Muscle of leg (tissue), 11 donors: Measurements from ENCODE around the gene AGAP3. TPM values are rescaled to one million over a fixed set of nuclear protein-coding genes. Genes with fewer than 3 reads are reported as not detected.
A peak's percentile ranks its signal among the peaks of the same experiment; 100 is the strongest.

Experiments used
- DNase-seq: peaks from one replicate; pipeline ENCODE4 v3.0.0; 2013
- H3K27ac ChIP-seq: one replicate; pipeline ENCODE4 v1.5.1; 2013; ENCODE audit warnings: mild to moderate bottlenecking, low read length, control low read depth
- H3K27me3 ChIP-seq: one replicate; pipeline ENCODE4 v1.6.1; 2013; ENCODE audit warnings: low read length; ENCODE audit not compliant: control insufficient read depth, insufficient read depth
- H3K36me3 ChIP-seq: one replicate; pipeline ENCODE4 v1.6.1; 2013; ENCODE audit warnings: low read length; ENCODE audit not compliant: control insufficient read depth, insufficient read depth
- H3K4me1 ChIP-seq: one replicate; pipeline ENCODE4 v1.6.1; 2013; ENCODE audit warnings: low read length; ENCODE audit not compliant: control insufficient read depth, insufficient read depth
- H3K4me3 ChIP-seq: one replicate; pipeline ENCODE4 v1.5.1; 2013; ENCODE audit warnings: low read length, control low read depth
- H3K9me3 ChIP-seq: replicated peaks from 2 replicates; pipeline ENCODE4 v1.6.1; 2013; ENCODE audit warnings: low read depth, low read length; ENCODE audit not compliant: control insufficient read depth
- WGBS: methylation state at CpG from one replicate; pipeline ENCODE4 v1.1.5; 2013; ENCODE audit warnings: missing lambda C conversion rate; ENCODE audit not compliant: insufficient coverage; 5-methylcytosine and 5-hydroxymethylcytosine counted together
- polyA plus RNA-seq, 8 donors: library from polyadenylated mRNA; unstranded; fragments of 120-200 nt; gene quantifications; one replicate each; pipeline versions ENCODE4 v1.2.1 to v1.2.3, GENCODE V29; 2013; ENCODE audit warnings: inconsistent platforms in 1 of 8, low replicate concordance in 1 of 8; ENCODE audit not compliant: insufficient read length in 8 of 8, insufficient read depth in 1 of 8
- total RNA-seq: library from RNA; stranded (reverse); fragments of 120-200 nt; gene quantifications from one replicate; pipeline ENCODE4 v1.2.4, GENCODE V29; 2013

Gene AGAP3
- total and polyA plus RNA-seq, 9 donors, result 37.0 to 95.4 (median 74.6) TPM

DNA sequence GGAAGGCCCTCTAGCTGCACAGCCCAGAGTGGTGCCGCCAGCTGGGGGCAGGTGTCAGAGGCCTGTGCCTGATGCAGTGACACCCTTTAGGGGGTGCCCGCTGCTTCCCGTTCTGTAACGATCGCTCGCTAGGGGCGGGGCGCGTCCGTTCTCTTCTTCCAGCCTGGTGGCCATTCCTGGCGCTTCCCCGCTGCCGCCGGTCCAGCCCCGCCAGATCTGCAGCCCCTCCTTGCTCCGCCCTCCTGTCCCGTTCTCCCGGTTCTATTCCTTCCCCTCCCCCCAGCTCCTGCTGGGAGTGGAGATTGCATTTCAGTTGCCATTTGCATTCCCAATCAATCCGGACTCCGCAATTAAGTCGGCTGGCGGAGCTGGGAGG lies 39.2 kb downstream of the AGAP3 start:
- peaks cover 73% of the 10 kb centered on the region for H3K36me3 ChIP-seq
- DNase-seq, result peak; percentile 64
- H3K27me3 ChIP-seq, result no peaks in the 10 kb centered on the region
- peak overlapping the region; percentile 42 for H3K27ac ChIP-seq
- peak overlapping the region; percentile 47 for H3K4me3 ChIP-seq
- peaks cover 59% of the 10 kb centered on the region for H3K4me1 ChIP-seq
- WGBS, result 11% methylated on average over 22 of the region's 22 CpGs
- no peaks in the 10 kb centered on the region for H3K9me3 ChIP-seq

DNA sequence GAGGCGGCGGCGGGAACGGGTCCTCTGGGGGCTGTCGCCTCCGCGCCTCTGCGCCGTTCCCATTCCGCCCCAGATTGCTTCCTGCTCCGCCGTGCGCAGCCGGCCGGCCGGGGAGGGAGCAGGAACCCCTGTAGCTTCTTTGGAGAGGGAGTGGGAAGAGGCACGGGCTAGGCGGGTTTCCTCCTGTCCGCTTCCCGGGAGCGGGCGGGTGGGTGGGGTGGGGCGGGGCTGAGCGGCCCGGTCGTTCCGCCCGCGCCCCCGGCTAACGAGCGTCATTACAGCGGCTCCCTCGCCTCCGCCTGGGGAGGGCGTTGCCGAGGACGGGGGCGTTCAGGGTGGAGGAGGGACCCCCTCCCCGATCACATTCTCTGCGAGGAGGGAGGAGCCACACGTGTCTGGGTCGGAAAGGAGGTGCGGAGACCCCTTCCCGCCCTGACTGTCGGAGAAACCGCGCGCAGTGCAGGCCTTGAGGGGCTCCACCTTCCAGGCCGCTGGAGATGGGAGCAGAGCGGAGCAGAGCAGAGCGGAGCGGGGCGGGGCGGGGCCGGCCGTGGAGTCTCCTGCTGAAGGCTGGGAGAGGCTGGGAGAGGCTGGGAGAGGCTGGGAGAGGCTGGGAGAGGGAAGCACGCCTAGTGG lies 39.7 kb downstream of the AGAP3 start:
- Histone ChIP-seq H3K27me3 (no peaks in the 10 kb centered on the region), H3K27ac (peak overlapping the region; percentile 59)

DNA sequence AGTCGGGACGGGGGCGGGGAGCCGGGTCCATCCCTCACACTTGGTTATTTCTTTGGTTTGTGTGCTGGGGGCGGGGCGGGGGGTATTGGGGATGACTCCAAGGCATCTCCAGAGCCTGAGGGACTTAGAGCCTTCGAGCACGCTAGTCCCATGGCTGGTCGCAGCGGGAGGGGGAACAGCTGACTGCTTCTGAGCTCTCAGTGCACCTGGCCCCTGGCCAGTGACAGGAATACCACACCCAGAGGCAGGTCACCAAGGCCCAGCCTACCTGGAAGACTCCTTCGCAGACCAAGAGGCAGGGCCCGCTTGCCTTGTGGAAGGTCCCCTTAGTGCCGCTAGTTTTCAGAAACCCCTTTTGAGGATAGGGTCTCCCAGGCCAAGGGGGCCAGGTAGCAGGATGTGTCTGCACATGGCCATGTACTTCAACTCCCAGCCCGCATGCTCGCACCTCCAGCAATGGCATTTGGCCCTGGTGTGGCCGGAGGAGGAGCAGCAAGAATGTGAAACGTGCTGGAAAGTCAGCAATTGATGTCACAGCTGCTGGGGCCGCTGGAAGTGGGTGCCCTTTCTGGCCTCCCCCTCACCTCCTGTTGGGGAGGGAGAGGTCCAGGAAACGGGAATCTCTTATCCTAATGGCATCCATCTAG lies 40.3 kb downstream of the AGAP3 start:
- H3K4me1 ChIP-seq, result peaks cover 70% of the 10 kb centered on the region
- WGBS, result 35% methylated on average over 5 of the region's 19 CpGs
- DNase-seq, result no peak

More for the DNA sequence above, 39.7 kb downstream of the AGAP3 start:
- H3K4me1 ChIP-seq, result peaks cover 64% of the 10 kb centered on the region
- WGBS, result 10% methylated on average over 30 of the region's 58 CpGs
- H3K4me3 ChIP-seq, result peak overlapping the region; percentile 47
- H3K36me3 ChIP-seq, result peaks cover 73% of the 10 kb centered on the region
- H3K9me3 ChIP-seq, result no peaks in the 10 kb centered on the region
- DNase-seq, result peak; percentile 57

DNA sequence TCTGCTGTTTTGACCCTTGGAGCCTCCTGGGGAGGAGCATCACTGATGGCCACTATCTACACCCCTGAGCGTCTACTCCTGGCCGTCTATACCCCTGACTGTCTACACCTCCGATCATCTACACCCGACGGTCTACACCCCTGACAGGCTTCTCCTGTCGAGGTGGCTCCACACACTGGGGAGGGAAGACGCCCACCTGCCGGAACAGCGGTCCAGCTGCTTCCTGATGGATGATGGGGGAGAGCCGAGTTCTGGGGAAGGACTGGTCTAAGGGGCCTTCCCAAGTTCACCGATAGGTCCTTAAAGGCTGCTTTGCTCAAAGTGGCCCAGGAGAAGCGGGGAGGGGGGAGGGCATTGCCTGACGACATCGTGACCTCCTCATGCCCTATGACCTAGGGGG lies 41.9 kb downstream of the AGAP3 start:
- Histone ChIP-seq H3K36me3 (peaks cover 74% of the 10 kb centered on the region), H3K27me3 (no peaks in the 10 kb centered on the region), H3K27ac (no peak overlapping the region), H3K4me1 (peaks cover 86% of the 10 kb centered on the region), H3K4me3 (no peak overlapping the region), H3K9me3 (no peaks in the 10 kb centered on the region)
- no peak for DNase-seq
- WGBS, result no CpG with 5 or more reads among the region's 14 CpGs

More for the DNA sequence above, 40.3 kb downstream of the AGAP3 start:
- no peak overlapping the region for H3K27ac ChIP-seq
- no peaks in the 10 kb centered on the region for H3K27me3 ChIP-seq
- no peaks in the 10 kb centered on the region for H3K9me3 ChIP-seq
- H3K36me3 ChIP-seq, result peaks cover 72% of the 10 kb centered on the region
- H3K4me3 ChIP-seq, result no peak overlapping the region

DNA sequence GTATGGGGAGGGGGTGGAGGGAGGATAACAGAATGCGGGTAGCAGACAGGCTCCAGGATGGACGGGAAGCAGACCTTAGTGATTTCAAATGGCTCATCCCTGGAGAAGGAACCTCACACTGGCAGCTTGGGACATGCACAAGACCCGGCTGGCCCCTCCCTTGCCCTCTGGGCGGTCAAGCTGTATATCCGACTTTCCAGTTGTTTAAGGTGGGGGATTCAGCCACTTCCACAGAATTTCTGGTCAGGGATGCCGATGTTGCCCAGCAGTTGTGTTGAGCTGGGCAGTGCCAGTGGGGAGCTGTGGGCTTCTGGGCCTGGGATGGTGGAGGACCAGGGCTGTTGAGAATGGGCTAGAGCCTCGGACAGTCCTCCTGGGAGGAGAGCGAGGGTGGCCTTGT lies 42.4 kb downstream of the AGAP3 start:
- Histone ChIP-seq H3K27ac (no peak overlapping the region), H3K27me3 (no peaks in the 10 kb centered on the region), H3K36me3 (peaks cover 72% of the 10 kb centered on the region), H3K4me3 (no peak overlapping the region), H3K9me3 (no peaks in the 10 kb centered on the region), H3K4me1 (peaks cover 86% of the 10 kb centered on the region)
- WGBS, result 65% methylated on average over 3 of the region's 8 CpGs
- DNase-seq, result no peak

DNA sequence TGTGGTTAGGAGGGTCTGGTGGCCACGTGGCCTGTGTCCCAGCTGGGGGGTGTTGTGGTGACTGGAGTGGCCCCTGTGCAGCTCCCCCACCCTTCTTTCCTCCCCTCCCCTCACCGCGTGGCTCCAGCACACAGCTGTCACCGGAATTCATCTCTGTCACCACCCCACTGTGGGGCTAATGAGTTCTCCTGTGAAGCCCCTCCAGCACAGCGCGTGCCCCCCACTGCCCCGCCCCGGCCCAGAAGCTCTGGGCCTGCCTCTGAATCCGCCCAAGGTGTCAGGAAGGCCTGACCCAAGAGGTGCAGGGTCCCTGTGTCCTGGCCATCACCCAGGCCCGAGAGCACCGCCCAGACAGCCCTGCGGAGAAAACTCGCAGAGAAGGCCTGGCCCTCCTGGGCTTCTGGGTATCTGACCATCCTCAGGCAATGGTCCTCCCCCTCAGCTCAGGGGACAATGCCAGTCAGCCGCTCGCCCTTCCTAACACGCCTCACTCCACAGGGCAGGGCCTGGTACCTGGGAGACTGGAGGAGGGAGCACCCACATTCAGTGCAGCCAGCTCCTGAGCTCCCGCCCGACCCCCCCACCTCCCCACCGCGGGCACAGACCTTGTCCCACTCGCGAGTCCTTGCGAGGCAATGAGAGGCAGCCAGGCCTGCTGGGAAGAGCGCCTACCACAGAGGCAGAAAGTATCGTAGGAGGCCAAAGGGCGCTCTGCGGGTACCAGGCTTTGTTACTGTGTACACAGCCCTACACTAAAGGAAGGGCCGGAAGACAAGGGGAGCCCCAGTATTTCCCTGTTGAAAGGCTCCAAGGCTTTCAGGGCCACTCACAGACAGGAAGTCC lies 43.1 kb downstream of the AGAP3 start:
- Histone ChIP-seq H3K4me1 (peaks cover 86% of the 10 kb centered on the region), H3K27me3 (no peaks in the 10 kb centered on the region), H3K27ac (no peak overlapping the region), H3K4me3 (no peak overlapping the region), H3K36me3 (peaks cover 73% of the 10 kb centered on the region), H3K9me3 (no peaks in the 10 kb centered on the region)
- DNase-seq, result no peak
- 88% methylated on average over 26 of the region's 28 CpGs for WGBS

DNA sequence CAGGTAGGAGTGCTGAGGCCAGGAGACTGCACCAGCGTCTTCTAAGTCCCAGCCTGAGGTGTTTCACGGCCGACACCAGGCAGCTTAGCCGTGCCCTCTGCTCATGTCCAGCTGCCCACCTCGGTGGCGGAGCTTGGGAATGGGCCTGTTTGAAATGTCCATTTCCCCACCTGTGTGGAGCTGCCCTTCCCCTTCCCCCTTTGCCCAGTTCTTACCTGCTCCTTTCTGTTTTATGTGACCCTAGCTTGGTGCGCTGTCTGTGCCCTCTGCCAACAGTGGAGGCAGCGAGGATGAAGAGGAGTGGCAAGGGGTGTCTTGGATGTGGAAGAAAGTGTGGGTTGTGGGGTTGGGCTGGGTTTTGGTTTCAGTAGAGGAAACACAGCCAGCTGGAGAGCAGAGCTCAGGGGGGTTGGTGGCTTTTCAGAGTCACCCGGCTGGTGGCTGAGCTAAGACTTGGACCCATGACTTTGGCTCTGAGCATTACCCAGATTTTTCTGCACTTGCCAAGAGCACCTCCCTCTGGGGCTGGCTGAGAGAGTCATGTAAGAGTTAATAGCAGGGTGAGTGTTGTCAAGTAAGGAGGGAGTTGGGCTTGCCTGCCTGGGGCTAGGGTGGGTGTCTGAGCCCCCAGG lies 43.8 kb downstream of the AGAP3 start:
- H3K36me3 ChIP-seq, result peaks cover 73% of the 10 kb centered on the region
- H3K27ac ChIP-seq, result peak overlapping the region; percentile 20
- H3K4me3 ChIP-seq, result no peak overlapping the region
- no peak for DNase-seq
- WGBS, result 89% methylated on average over 7 of the region's 9 CpGs
- no peaks in the 10 kb centered on the region for H3K9me3 ChIP-seq
- H3K27me3 ChIP-seq, result no peaks in the 10 kb centered on the region
- H3K4me1 ChIP-seq, result peaks cover 84% of the 10 kb centered on the region

DNA sequence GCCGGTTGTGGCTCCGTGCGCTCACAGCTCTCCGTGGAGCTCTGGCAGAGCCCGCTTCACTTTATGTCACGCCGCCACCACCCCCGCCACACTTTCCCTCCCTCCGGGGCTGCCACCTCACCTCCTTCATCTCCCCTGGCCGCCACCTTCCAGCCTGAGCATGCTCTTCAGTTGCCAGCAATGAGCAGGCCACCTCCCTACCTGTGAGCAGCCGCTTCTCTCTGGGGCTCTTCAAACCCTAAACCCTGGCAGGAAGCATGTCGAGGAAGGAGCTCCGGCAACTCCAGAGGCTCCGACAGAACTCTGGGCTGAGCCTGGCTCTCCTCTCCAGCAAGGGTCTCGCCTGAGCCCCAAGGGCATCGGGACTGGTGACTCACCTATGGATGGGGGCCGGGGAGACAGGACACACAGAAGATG lies 44.5 kb downstream of the AGAP3 start:
- H3K4me3 ChIP-seq, result no peak overlapping the region
- peaks cover 77% of the 10 kb centered on the region for H3K4me1 ChIP-seq
- DNase-seq, result no peak
- no peaks in the 10 kb centered on the region for H3K9me3 ChIP-seq
- H3K36me3 ChIP-seq, result peaks cover 80% of the 10 kb centered on the region
- 86% methylated on average over 13 of the region's 17 CpGs for WGBS
- peak overlapping the region; percentile 24 for H3K27ac ChIP-seq
- H3K27me3 ChIP-seq, result no peaks in the 10 kb centered on the region

DNA sequence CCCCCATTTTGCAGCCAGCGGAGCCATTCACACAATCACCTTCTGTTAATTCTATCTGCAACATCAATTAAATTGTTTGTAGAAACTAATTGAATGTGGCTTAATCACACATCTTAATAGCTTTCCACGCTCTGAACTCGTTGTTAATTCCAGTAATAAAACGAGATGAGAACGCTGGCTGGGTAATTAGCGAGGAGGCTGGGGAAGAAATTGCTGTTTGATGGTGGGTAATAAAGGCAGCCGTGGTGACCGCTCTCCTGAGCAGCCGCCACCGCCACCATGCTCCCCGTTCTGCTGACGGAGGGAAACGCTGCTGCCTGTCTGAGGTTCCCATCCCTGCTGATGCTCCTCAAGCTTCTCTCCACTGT lies 44.9 kb downstream of the AGAP3 start:
- no peaks in the 10 kb centered on the region for H3K27me3 ChIP-seq
- peak overlapping the region; percentile 72 for H3K27ac ChIP-seq
- peaks cover 73% of the 10 kb centered on the region for H3K4me1 ChIP-seq
- DNase-seq, result no peak
- H3K36me3 ChIP-seq, result peaks cover 84% of the 10 kb centered on the region
- H3K4me3 ChIP-seq, result no peak overlapping the region
- no peaks in the 10 kb centered on the region for H3K9me3 ChIP-seq
- no CpG with 5 or more reads among the region's 13 CpGs for WGBS
